GM21619 (cell line): ENCODE data around the gene ANAPC16.
"Not testable (repeated sequence)": the region's sequence is repeated elsewhere in the genome, so short reads cannot be mapped to it uniquely, and the experiment has no call there.

Experiments used
- ATAC-seq: cut with Tn5 transposase; IDR thresholded peaks from one replicate; pipeline ENCODE4 v1.9.1; 2021; ENCODE audit not compliant: unreplicated experiment

Gene ANAPC16

GRCh38 chr10:72277340-72277995, 61.7 kb downstream of the ANAPC16 start:
- ATAC-seq, result no peak

GRCh38 chr10:72277996-72278667, 62.3 kb downstream of the ANAPC16 start:
- ATAC-seq, result no peak

DNA sequence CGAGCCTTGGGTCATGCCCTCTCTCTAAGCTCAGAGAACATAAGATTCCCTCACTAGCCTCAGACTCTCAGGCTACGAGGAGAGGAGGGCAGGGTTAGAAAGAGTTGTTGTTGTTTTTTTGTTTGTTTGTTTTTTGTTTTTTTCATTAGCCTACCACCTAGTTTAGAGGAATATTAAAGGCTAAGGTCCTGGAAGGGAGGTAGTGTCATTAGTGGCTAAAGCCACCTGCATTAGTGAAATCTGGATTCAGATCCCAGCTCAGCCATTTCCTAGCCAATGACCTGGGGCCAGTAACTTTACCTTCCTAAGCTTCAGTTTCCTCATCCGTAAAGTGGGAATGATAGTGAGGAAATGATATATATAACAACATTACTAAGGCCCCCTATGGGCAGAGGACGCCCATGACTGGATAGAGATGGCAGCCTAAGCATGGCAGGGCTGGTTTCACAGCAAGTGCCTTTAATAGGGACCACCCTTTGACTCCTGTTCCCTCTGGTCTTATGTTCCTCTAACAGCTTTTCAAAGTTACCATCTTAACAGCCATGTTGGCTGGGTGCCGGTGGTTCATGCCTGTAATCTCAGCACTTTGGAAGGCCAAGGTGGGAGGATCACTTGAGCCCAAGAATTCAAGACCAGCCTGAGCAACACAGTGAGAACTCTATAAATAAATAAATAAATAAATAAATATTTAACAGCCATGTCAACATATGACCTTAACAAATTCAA, 63.0 kb downstream of the ANAPC16 start:
- no peak for ATAC-seq

- ATAC-seq, result not testable (repeated sequence)
Observed at GRCh38 chr10:72279587-72279986, 63.8 kb downstream of the ANAPC16 start.

- ATAC-seq, result no peak
Observed at GRCh38 chr10:72283131-72283530, 67.3 kb downstream of the ANAPC16 start.
